GM18505 (cell line): Measurements from ENCODE around the gene SLC25A30.

ENCODE experiments used
- ATAC-seq: cut with Tn5 transposase; IDR thresholded peaks from one replicate; pipeline ENCODE4 v1.9.1; 2021; ENCODE audit not compliant: unreplicated experiment
- POLR2A ChIP-seq: IDR thresholded peaks from 4 replicates; pipeline ENCODE4 v1.6.1; 2011; ENCODE audit warnings: borderline replicate concordance; ENCODE audit not compliant: insufficient read depth, insufficient read length; ENCODE audit errors: extremely low read depth

SLC25A30 gene

GRCh38 chr13:45373162-45373547, 45.0 kb downstream of the SLC25A30 start:
- TF ChIP-seq POLR2A = no peak
- no peak for ATAC-seq

GRCh38 chr13:45372189-45373161, 45.7 kb downstream of the SLC25A30 start:
- no peak for TF ChIP-seq POLR2A
- ATAC-seq = no peak

- no peak for TF ChIP-seq POLR2A
- ATAC-seq = no peak
Measured at GRCh38 chr13:45370922-45371406, 47.2 kb downstream of the SLC25A30 start.

GRCh38 chr13:45369116-45369515, 49.1 kb downstream of the SLC25A30 start:
- ATAC-seq = no peak
- no peak for TF ChIP-seq POLR2A

- ATAC-seq = no peak
- no peak for TF ChIP-seq POLR2A
Measured at GRCh38 chr13:45368571-45368970, 49.6 kb downstream of the SLC25A30 start.

GRCh38 chr13:45368005-45368404, 50.2 kb downstream of the SLC25A30 start:
- ATAC-seq = no peak
- TF ChIP-seq POLR2A = no peak

- ATAC-seq = peak; percentile 91
- TF ChIP-seq POLR2A = no peak
Measured at GRCh38 chr13:45367358-45367757, 50.8 kb downstream of the SLC25A30 start.

GRCh38 chr13:45365558-45365885, 52.7 kb downstream of the SLC25A30 start:
- TF ChIP-seq POLR2A = no peak
- no peak for ATAC-seq

GRCh38 chr13:45364876-45365557, 53.2 kb downstream of the SLC25A30 start:
- no peak for ATAC-seq
- no peak for TF ChIP-seq POLR2A

GRCh38 chr13:45362939-45363338, 55.2 kb downstream of the SLC25A30 start:
- no peak for TF ChIP-seq POLR2A
- ATAC-seq = no peak

GRCh38 chr13:45361596-45362206, 56.5 kb downstream of the SLC25A30 start:
- no peak for TF ChIP-seq POLR2A
- no peak for ATAC-seq

- ATAC-seq = no peak
- TF ChIP-seq POLR2A = no peak
Measured at GRCh38 chr13:45356966-45357672, 61.1 kb downstream of the SLC25A30 start.

GRCh38 chr13:45353895-45354294, 64.3 kb downstream of the SLC25A30 start:
- no peak for TF ChIP-seq POLR2A
- no peak for ATAC-seq

- ATAC-seq = no peak
- TF ChIP-seq POLR2A = no peak
Measured at GRCh38 chr13:45352031-45352430, 66.1 kb downstream of the SLC25A30 start.

- TF ChIP-seq POLR2A = no peak
- no peak for ATAC-seq
Measured at GRCh38 chr13:45350152-45350551, 68.0 kb downstream of the SLC25A30 start.
